Endothelial cell of umbilical vein (primary cell): ENCODE data around the gene ENDOD1.

Experiments used
- CTCF ChIP-seq, 2 donors: IDR thresholded peaks; 1 replicate in 1 of 2; 2 replicates in 1 of 2; pipeline ENCODE4 v1.5.1; 2011; ENCODE audit warnings: low read length in 2 of 2, mild to moderate bottlenecking in 2 of 2, moderate library complexity in 2 of 2, control low read depth in 1 of 2, inconsistent platforms in 1 of 2, low read depth in 1 of 2; ENCODE audit not compliant: insufficient read depth in 1 of 2; ENCODE audit errors: extremely low read depth in 1 of 2
- EZH2 ChIP-seq: IDR thresholded peaks from 2 replicates; pipeline ENCODE4 v1.6.1; 2012; ENCODE audit warnings: borderline replicate concordance, low read depth, mild to moderate bottlenecking, moderate library complexity, low read length, inconsistent platforms; ENCODE audit not compliant: severe bottlenecking
- FOS ChIP-seq: IDR thresholded peaks from 2 replicates; pipeline ENCODE4 v1.6.1; 2011; ENCODE audit warnings: mild to moderate bottlenecking, low read length, moderate library complexity, borderline replicate concordance; ENCODE audit not compliant: insufficient read depth
- JUN ChIP-seq: IDR thresholded peaks from 2 replicates; pipeline ENCODE4 v1.6.1; 2011; ENCODE audit warnings: borderline replicate concordance, low read depth; ENCODE audit not compliant: insufficient read length, insufficient read depth
- MAX ChIP-seq: IDR thresholded peaks from 2 replicates; pipeline ENCODE4 v1.6.1; 2011; ENCODE audit not compliant: insufficient read depth, insufficient read length
- MYC ChIP-seq: IDR thresholded peaks from one replicate; pipeline ENCODE4 v1.6.1; 2011; ENCODE audit warnings: mild to moderate bottlenecking, low read depth, low read length
- POLR2A ChIP-seq: IDR thresholded peaks from 2 replicates; pipeline ENCODE4 v1.6.1; 2012; ENCODE audit warnings: low read depth, mild to moderate bottlenecking, control low read depth, low read length
- POLR2AphosphoS5 ChIP-seq: IDR thresholded peaks from 2 replicates; pipeline ENCODE4 v1.6.1; 2012; ENCODE audit warnings: low read depth, mild to moderate bottlenecking, control low read depth, low read length, moderate library complexity; ENCODE audit not compliant: insufficient read depth

DNA sequence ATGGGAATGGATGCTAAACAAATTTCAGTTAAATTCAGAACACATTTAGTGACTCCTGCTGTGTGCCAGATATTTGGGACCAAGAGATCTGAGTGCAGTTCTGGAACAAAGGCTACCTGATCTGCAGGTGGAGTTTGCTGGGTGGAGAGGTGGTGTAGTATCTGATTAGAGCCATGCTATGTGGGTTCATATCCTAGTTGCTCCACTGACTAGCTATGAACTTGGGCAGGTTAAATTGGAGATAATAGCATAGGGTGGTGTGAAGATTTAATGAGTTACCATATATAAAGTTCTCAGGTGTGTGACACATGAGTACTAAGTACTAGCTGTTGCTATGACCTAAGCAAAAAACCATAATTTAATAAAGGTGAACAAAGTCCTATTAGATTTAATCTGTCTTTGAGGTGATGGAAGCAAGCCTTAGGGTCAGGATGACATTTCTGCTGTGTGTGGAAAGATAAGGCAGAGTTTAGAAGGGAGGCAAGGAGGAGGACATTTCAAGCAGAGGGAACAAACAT lies 2.1 kb downstream of the ENDOD1 start:
- TF ChIP-seq CTCF (IDR thresholded peaks at IDR 0.05; ENCODE audit: extremely low read depth in 1 of 2, insufficient read depth in 1 of 2, low read depth in 1 of 2, low read length in 2 of 2) (no peak), POLR2A (no peak), POLR2AphosphoS5 (no peak), FOS (no peak), EZH2 (no peak), JUN (no peak), MAX (no peak), MYC (no peak)
